Jurkat, Clone E6-1 (cell line): ENCODE results near the gene BSPRY.

Experiments
- DNase-seq: peaks from one replicate; pipeline ENCODE4 v3.0.0-alpha.2; 2011; ENCODE audit warnings: low read depth, low spot score
- H3K4me3 ChIP-seq: 2 replicates; pipeline ENCODE4 v1.5.1; 2011; ENCODE audit warnings: mild to moderate bottlenecking, low read length, control low read depth, moderate library complexity

The BSPRY gene

GRCh38 chr9:113416149-113416721, 66.9 kb downstream of the BSPRY start:
- H3K4me3 ChIP-seq, result no peak overlapping the region
- no peak for DNase-seq

DNA sequence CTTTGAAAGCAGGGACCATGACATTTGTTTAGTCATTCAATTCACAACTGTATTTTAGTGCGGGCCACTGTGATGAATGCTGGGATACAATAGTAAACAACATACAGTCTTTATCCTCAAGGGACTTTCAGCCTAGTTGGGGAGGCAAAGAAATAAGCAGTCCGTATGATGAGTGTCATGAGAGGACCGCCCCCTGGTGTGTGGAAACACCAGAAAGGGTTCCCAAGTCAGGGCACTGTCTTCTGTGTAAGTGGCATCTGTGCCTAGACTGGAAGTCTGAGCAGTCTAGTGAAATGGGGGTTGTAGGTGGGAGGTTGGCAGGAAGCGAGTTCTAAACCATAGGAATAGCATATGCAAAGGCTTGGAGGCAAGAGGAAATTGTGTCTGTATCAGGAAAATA, 68.0 kb downstream of the BSPRY start:
- DNase-seq, result no peak
- no peak overlapping the region for H3K4me3 ChIP-seq
